ENCODE data around the gene BEND3. TPM values are rescaled to one million over a fixed set of nuclear protein-coding genes. Genes with fewer than 3 reads are reported as not detected.
A peak's percentile ranks its signal among the peaks of the same experiment; 100 is the strongest.

The BEND3 gene
- total and polyA plus RNA-seq, 12 donors: 0.37 to 2.3 (median 1.3) TPM

DNA sequence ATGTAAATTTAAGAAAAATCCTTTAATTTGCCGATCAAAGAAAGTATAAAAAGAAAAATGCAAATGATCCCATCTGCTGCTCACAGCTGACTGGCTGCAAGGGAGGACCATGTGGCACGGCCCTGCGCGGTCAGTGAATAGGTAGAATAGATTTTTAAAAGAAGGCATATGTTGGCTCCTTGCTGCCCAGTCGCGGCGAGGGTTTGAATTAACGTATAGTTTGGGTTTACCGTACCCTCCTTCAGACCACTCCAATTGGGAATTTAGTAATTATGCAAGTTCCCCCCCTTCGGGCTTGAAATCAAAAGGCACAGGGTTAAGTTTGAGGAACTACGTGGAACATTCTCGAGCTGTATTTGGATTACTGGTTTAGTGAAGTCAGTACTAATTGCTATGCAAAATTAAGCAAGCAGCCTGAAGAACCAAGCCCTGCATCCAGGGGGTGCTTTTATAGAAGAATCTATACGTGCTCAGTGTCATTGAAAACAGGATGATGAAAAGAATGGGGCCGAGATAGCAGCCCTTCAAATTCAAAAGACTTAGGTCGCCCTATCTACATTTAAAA lies 1.1 kb upstream of the BEND3 start:
- 2% methylated on average over 15 of the region's 15 CpGs for WGBS, 2 donors
- peak in 3 of 8 donors; percentile 34 to 60 (median 37) for ATAC-seq
- no peaks in the 10 kb centered on the region for H3K36me3 ChIP-seq
- peak overlapping the region; percentile 51 to 88 (median 70) for H3K4me3 ChIP-seq
- TF ChIP-seq, protein P1, sequence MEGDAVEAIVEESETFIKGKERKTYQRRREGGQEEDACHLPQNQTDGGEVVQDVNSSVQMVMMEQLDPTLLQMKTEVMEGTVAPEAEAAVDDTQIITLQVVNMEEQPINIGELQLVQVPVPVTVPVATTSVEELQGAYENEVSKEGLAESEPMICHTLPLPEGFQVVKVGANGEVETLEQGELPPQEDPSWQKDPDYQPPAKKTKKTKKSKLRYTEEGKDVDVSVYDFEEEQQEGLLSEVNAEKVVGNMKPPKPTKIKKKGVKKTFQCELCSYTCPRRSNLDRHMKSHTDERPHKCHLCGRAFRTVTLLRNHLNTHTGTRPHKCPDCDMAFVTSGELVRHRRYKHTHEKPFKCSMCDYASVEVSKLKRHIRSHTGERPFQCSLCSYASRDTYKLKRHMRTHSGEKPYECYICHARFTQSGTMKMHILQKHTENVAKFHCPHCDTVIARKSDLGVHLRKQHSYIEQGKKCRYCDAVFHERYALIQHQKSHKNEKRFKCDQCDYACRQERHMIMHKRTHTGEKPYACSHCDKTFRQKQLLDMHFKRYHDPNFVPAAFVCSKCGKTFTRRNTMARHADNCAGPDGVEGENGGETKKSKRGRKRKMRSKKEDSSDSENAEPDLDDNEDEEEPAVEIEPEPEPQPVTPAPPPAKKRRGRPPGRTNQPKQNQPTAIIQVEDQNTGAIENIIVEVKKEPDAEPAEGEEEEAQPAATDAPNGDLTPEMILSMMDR (IDR thresholded peaks at IDR 0.05): no peak
- H3K4me1 ChIP-seq: peaks cover 2 to 24% (median 18%) of the 10 kb centered on the region in 9 donors
- intact Hi-C loops (cut with DNase I): loop anchor here in 2 of 10 donors (10.0 kb wide), 1 partner anchor 92 kb away; the partner anchor contains the start of gene MTRES1 (in 2 of the 2)
- peaks cover 0 to 25% (median 0%) of the 10 kb centered on the region in 7 donors for H3K27me3 ChIP-seq
- no peak for DNase-seq
- H3K9me3 ChIP-seq: no peaks in the 10 kb centered on the region
- H3K27ac ChIP-seq: peak overlapping the region in 2 of 10 donors; percentile 48 to 62

DNA sequence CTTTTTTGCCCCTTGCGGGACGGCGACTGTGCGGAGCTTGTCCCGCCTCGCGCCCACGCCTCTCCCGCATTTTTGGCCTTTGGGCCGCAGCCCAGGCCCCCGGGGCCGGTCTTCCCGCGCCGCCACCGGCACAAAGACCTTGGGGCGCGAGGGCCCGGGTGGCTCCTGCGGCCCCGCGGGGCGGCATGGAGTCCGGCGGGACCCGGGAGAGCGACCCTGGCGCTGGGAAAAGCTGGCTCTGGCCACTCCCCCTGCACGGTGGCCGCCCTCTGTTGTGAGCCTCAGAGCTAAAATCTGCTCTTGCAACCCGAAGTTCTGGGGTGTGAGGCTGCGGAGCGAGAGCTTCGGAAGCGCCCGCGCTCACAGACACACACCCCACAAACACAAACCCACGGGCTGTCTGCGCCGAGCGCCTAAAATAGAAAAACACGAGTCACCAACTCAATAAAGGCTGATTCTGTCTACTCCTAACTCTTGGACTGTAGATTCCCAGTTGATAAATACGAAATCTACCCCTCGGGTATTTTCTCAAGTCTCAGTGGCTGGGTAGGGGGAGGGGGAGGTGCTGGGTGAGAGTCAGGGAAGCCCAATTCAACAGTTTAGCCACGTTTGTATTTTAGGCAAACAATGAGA lies 496 bp upstream of the BEND3 start:
- no peaks in the 10 kb centered on the region for H3K36me3 ChIP-seq
- 0% methylated on average over 45 of the region's 45 CpGs for WGBS, 2 donors
- H3K4me3 ChIP-seq: peak overlapping the region; percentile 51 to 88 (median 70)
- peak overlapping the region in 6 of 10 donors; percentile 24 to 62 (median 46) for H3K27ac ChIP-seq
- DNase-seq (peak; percentile 16 to 26), ATAC-seq (peak in 7 of 8 donors; percentile 10 to 53 (median 37))
- H3K27me3 ChIP-seq: peaks cover 0 to 25% (median 0%) of the 10 kb centered on the region in 7 donors
- no peaks in the 10 kb centered on the region for H3K9me3 ChIP-seq
- H3K4me1 ChIP-seq: peaks cover 2 to 24% (median 18%) of the 10 kb centered on the region in 9 donors
- TF ChIP-seq, protein P1 (IDR thresholded peaks at IDR 0.05): no peak
- intact Hi-C loops (cut with DNase I): loop anchor here in 4 of 10 donors (2.0 to 10.0 kb wide), 2 partner anchors 87 to 91 kb away; partner anchors contain the start of gene MTRES1 (in 4 of the 4)

DNA sequence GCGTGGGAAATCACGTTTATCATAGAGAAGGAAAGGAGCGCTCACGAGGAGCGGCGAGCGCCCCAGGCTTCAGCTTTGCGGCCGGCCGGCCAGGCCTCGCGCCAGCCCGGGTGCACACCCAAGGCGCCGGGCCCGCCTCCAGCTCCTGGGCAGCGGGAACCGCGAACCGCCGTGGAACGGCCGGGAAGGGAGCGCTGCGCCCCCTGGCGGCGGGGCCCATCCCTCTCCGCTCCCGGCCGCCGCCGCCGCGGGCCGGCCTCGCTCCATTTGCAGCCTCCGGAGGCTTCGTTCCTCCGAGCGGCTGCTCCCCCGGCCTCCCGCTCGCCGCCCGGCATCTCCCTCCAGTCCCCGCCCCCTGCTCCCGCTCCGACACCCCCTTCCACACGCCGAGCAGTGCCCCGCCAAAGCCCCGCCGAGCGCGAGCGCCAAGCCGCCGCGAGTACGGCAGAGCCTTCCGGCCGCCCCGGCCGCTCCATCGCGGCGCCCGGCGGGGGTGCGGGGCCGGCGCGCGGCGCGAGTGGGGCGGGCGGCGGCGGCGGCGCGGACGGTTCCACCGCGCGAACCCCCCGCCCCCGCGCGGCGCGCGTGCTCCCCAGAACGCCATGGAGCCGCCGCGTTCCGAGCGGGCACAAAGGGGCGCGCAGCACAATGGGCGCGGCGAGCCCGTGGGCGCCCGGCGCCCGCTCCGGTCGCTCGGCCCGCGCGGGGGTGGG lies 946 bp downstream of the BEND3 start:
- intact Hi-C loops (cut with DNase I): loop anchor here in 8 of 10 donors (1.0 to 10.0 kb wide), 6 partner anchors 82 to 92 kb away; partner anchors contain the start of gene MTRES1 (in 6 of the 8)
- Histone ChIP-seq H3K27ac (peak overlapping the region in 9 of 10 donors; percentile 23 to 72 (median 64)), H3K27me3 (peaks cover 0 to 25% (median 0%) of the 10 kb centered on the region in 7 donors), H3K4me3 (peak overlapping the region in 9 of 10 donors; percentile 67 to 88 (median 70)), H3K4me1 (peaks cover 2 to 31% (median 18%) of the 10 kb centered on the region in 9 donors), H3K36me3 (no peaks in the 10 kb centered on the region), H3K9me3 (no peaks in the 10 kb centered on the region)
- TF ChIP-seq, protein P1 (IDR thresholded peaks at IDR 0.05): peak; percentile 75 to 95 (median 92)
- ATAC-seq (peak; percentile 89 to 96 (median 95)), DNase-seq (peak; percentile 81 to 92)
- 1% methylated on average over 72 to 113 of the region's 116 CpGs for WGBS, 2 donors

DNA sequence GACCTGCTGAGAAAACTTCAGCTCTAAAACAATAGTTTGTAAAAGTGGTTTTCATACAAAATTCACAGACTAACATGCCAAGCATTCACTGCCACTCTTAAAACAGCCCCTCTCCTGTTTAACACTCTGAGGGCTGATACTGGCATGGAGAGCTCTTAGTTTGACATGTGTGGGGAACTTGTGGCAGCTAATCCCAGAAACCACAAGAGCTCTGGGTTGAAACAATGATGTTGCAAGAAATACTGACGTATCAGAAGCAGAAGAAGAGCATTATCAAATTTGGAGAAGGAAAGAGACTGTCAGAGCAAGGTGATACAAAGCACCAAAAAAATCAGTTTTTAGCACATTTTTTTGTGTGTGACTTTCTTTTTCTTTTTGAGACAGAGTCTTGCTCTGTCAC lies 5.1 kb downstream of the BEND3 start:
- no peak for DNase-seq
- H3K9me3 ChIP-seq: no peaks in the 10 kb centered on the region
- WGBS, 2 donors: 86 to 96% methylated on average over 1 of the region's 1 CpG
- TF ChIP-seq, protein P1 (IDR thresholded peaks at IDR 0.05): no peak
- H3K4me3 ChIP-seq: no peak overlapping the region
- ATAC-seq: no peak
- H3K4me1 ChIP-seq: peaks cover 0 to 22% (median 7%) of the 10 kb centered on the region in 9 donors
- intact Hi-C loops (cut with DNase I): loop anchor here in 5 of 10 donors (5.0 to 10.0 kb wide), 4 partner anchors 78 to 88 kb away; partner anchors contain the start of gene MTRES1 (in 3 of the 5)
- no peak overlapping the region for H3K27ac ChIP-seq
- H3K27me3 ChIP-seq: no peaks in the 10 kb centered on the region
- H3K36me3 ChIP-seq: no peaks in the 10 kb centered on the region

Measured in heart right ventricle (tissue), 16 donors.